Superior temporal gyrus (tissue), 1 donor: ENCODE measurements around the gene ARHGAP5.
A peak's percentile ranks its signal among the peaks of the same experiment; 100 is the strongest.

Experiments used
- DNase-seq: peaks from one replicate; pipeline ENCODE4 v3.0.0-alpha.2; 2016; ENCODE audit errors: extremely low spot score

The ARHGAP5 gene

DNA sequence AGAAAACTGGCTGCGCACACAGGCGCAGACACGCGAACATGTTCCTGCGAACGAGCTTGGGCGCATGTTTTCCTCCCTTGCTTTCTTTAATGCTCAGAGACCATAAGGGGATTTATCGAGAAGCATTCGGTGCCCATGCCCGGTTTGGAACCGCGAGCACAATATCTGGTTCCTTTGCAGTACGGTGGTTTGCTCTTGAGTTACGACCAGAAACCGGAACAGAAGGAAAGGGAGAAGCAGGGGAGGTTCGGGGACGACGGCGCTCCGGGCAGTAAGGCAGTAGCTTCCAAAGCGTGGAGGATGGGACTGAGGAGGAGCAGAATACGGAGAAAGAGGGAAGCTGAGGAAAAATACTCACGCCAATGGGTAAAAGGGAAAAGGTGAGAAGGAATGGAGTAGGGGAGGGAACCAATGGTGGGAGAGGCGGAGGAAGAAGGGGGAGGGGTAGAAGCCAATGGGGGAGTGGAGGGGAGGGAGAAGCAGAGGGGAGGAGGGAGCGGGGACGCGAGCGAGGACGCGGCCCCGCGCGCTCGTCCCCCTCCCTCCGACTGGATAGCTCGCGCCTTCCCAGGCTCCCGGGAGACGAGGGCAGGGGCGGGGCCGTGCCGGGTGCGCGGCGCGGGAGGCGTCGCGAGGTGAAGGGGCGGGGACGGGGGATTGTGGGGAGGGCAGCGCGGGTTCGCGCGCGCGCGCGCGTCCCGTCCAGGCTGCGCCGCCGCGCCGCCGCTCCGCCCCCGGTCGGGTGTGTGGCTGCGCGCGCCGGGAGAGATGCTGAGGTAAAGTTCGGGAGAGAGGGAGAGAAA lies 625 bp upstream of the ARHGAP5 start:
- peak; percentile 87 for DNase-seq

DNA sequence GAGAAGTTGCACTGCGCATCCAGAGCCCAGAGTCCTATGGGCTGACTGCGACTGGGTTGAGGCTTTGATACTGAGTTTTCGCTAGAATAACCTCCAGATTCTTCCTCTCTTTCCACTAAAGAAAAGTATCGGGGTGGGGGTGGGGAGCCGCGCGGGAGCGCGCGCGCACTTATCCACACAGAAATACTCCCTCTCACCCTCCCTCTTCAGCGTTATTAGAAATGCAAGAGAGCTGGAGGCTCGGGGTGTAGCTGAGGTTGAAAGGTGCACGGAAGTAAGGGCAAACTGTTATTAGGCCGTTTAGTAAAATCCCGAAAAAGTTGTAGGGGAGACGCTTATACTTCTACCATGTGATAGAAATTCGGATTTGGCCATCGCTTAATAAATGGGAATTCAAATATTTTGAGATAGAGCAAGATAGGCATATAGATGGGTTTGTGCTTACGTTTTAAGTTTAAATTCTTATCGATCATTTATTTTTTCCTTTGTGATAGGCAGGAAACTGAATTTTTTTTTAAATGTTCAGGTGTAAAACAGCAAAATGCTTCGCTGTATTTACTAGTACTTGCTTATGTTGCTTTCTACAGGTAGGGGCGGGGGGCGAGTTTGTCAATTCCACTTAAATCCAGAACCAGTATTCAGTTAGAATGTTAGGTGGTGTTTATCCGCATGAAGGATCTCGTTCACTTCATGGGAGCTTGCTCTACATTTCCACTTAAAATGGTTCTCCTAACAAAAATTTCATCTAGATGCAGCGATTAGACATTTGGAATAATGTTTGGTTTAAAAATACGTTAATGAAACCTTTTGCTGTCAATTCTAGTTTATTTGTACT lies 1.1 kb downstream of the ARHGAP5 start:
- peak; percentile 74 for DNase-seq

DNA sequence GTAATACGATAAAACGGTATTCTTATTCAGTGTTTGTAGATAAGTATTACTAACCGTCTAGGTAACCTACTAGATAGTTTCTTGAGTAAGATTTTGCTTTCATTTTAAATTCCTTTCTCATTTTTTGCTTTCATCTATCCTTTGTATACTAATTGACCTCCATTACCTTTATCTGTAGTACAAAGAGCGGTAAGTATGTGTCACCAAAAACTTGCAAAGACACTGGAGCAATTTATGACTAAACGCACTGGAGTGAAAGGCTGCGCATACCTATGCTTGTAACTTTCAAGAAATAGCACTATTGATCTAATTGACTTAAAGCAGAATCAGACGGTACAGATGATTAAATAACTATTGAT lies 1.7 kb downstream of the ARHGAP5 start:
- DNase-seq, result peak; percentile 47

DNA sequence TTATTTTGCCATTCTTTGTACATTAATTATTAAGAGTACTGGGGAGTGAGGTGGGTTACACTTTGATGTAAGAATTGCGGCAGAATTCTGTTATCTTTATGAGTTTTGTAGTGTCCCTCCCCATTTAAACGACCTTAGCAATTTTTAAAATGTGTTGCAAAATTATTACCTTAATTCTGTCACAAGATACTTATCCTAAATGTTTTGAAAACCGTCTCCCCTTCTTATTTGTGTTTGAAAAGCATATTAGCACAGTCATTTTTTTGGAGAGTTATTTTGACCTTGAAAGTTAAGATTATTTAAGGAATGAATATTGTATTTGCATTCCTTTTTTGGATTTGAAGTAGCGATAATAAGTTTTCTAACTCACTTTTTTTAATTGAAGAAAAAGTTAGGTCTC lies 2.2 kb downstream of the ARHGAP5 start:
- DNase-seq, result no peak

DNA sequence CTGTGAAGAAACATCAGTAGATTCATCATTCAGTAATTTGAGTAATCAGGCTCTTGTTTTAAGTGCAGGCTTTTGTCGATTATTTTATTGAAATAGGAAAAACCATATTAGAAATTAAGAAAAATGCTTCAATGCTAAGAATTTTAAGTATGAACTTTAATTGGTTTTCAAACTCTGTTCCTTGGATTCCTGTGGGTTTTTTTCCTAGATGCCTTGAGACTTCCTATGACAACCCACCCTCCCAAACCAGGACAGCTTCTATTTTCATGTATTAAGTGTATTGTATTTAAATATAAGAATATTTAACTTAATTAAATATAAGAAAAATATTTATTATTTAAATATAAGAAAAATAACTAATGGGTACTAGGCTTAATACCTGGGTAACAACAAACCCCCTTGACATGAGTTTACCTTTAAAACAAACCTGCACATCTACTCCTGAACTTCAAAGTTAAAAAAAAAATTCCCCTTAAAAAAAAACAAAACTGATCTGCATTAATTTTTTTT lies 3.0 kb downstream of the ARHGAP5 start:
- no peak for DNase-seq

DNA sequence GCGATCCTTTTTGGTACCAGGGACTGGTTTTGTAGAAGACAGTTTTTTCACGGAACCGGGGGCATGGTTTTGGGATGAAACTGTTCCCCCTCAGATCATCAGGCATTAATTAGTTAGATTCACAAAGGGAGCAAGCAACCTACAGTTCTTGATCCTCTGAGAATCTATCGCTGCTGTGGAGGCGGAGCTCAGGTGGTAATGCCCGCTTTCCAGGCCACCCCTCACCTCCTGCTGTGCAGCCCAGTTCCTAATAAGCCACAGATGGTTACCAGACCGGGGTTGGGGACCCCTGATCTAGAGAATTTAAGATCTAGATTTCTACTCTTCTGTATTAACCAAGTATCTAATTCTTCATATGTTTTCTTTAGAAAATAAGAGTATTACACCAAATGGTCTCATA lies 4.8 kb downstream of the ARHGAP5 start:
- no peak for DNase-seq

DNA sequence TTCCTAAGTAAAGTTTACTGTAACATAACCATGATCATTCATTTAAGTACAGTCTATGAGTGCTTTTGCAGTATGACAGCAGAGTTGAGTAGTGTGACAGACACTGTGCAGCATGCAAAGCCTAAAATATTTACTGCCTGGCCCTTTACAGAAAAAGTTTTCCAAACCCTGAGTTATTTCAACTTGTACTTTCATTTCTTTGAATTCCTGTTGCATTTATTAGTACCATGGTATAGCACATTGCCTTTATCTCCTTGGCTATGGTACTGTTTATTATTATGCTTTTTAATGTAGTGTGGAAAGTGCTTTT lies 6.2 kb downstream of the ARHGAP5 start:
- no peak for DNase-seq

DNA sequence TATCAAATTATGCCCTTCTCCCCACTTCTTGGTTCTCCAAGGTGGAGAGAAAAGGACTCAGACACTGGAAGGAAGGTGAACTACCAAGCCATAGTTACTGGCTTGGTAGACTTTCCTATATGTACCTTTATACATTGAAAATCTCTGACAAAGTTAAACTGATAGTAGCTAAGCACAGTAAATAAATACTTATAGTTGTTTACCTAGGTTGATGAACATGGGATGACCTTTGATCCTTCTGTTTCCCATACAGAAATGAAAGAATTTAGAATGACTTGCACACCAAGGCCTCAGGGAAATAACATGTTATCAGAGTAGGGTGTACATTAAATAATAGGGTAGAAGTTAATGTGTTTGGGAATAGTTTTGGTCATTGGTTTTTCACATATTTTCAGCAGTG lies 6.7 kb downstream of the ARHGAP5 start:
- DNase-seq, result no peak

DNA sequence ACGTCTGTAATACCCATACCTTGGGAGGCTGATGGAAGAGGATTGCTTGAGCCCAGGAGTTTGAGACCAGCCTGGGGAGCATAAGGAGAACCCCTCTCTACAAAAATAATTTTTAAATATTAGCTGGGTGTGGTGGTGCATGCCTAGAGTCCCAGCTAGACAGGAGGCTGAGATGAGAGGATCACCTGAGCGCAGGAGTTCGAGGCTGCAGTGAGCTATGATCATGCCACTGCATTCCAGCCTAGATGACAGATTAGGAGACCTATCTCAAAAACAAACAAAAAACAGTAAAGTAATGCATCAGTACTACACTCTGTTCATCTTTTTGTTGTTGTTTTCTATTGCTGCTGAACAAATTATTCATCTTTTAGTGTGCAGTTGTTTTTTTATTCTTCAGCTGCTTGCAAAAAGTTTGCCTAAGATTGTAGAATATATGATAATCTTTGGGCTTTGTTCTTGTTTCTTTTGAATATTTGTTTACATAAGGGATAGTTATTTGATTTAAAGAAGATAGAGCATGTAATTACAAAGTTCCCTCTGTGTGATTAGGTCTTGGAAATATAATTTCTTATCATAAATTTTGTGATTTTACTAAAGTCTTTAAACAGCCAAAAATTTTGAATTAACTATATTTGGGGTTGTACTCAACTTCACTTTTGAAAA lies 8.2 kb downstream of the ARHGAP5 start:
- DNase-seq, result no peak

DNA sequence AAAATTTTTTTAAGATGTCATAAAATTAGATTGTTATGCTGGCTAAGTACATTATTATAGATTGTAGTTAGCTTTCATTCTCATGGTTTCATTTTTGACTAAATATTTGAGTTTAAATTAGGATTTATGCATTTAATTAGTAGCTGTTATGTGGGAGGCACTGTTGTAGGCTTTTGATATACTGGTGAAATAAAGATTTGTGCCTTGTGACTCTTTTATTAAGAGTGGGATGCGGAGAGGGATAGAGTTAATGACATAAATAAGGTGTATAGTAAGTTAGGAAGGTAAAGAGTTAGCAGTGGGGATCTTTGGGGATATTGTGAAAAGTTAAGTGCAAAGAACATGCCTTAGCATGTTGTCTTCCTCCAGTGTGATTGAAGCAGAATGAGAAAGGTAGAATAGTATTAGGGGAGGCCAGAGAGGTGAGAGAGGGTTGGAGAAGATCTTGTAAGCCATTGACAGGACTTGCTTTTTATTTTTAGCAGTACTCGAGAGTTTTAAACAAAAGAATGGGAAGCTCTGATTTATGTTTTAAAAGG lies 8.8 kb downstream of the ARHGAP5 start:
- DNase-seq, result no peak

DNA sequence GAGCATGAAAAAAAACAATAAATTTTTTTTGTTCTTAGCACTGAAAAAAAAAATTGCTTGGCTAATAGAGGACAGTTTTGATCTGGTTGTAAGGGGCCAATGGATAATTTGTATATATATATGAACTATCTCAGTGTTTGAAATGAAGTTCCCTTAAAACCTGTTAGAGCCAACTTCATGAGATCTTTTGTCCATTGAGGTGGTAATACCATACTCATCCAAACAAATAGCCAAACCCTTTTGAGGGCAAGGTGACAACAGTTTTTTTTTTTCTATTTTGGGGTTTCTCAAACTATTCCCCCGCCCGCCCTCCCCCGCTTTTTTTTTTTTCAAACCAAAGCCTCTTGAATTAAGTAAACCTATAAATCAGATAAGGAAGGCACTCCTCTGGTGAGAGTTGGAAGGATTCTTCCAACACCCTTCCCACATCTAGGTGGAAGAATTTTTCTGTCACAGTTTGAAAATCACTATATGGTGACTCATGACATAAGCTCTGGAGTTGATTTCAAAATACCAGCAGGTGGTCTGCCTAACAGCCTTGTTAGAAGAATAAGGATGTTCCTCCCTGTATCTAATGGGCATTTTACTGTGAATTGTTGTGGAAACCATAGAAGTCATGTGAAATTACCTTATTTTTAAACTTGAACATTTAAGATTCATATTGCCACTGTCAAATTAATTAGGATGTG lies 10.2 kb downstream of the ARHGAP5 start:
- no peak for DNase-seq

DNA sequence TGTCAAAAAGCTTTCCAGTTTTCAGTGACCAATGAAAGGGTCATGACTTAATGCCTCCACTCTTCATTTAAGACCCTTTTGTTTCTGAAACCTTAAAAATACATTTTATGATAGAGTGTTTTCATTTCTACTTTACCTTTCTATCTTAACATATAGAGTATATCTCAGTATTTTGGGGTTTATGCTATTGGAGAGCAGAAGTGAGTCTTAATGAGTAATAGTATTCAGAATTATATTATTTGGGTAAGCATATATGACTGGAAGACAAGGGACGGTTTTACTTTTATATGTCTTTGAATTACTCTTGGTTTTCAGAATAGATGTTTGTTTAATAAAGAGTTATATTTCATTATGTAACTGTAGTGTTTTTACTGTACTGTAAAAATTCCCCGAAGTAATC lies 10.8 kb downstream of the ARHGAP5 start:
- no peak for DNase-seq

DNA sequence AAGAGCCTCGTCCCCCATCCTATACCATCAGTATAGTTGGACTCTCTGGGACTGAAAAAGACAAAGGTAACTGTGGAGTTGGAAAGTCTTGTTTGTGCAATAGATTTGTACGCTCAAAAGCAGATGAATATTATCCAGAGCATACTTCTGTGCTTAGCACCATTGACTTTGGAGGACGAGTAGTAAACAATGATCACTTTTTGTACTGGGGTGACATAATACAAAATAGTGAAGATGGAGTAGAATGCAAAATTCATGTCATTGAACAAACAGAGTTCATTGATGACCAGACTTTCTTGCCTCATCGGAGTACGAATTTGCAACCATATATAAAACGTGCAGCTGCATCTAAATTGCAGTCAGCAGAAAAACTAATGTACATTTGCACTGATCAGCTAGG lies 13.6 kb downstream of the ARHGAP5 start:
- DNase-seq, result peak; percentile 79

DNA sequence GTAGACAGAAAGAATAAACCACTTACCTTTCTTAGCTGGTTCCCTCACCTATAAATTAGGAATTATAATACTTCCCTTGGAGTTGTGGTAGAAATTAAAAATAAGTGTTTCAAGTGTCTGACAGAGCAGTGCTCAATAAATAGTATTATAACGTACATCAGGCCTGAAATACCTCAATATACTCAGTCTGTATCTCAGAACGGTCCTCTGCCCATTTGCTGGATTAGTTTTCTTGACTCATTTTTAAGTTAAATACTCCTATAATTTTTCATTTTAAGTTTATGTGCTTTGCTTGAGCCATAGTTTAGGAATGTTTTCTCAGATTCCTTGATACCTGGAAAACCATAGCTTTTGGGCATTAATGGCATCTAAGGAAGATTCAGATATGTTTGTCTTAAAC lies 22.4 kb downstream of the ARHGAP5 start:
- DNase-seq, result no peak

DNA sequence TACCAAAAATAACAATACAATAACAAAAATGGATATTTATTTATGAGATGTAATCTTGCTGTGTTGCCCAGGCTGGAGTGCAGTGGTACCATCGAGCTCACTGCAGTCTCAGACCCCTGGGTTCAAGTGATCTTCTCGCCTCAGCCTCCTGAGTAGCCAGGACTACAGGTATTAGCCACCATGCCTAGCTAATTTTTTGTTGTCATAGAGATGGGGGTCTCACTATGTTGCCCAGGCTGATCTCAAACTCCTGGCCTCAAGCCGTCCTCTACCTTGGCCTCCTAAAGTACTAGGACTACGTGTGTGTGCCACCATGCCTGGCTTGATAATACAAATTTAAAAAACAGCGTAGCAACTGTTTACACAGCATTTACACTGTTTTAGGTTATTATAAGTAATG lies 23.1 kb downstream of the ARHGAP5 start:
- DNase-seq, result no peak

DNA sequence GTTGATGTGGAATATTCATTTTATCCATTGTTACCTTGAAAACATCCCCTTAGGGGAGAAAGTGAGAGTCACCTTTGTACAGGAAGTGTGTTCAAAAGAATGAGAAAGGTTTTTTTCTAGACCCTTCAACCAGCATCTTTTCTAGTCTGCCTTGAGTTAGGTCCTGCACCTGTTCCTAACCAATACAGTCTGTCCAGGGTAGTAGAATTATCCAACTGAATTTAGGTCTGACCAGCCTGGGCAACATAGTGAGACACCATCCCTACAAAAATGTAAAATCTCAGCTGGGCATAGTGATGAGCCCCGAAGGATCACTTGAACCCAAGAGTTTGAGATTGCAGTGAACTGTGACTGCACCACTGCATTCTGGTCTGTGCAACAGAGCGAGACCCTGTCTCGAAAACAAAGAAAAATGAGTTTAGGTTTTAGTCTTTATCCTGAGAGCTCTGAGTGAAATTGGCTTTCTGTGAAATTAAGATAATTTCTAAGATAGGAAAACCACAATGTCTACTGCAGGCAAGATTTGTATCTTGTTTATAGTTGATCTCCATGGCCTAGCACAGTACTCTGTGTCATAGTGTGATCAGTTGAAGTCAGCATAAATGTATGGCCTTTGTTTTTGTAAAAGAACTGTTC lies 25.2 kb downstream of the ARHGAP5 start:
- no peak for DNase-seq

DNA sequence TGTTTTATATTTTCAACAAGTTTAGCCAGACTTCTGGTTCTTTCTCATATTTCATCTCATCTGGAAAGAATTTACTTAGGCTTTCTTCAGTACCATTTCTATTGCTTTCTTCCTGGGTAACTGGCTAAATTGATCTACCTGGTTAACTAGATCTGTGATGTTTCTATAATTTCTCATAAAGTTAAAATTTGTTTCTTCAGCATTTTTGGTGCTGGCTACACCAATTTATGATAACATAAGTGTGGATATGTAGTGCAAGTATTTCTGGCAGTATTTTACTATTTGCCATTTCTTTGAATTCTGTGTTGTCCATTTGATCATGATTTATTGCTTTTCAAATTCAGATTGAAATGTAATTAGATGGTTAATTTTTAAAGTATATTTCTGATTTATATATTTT lies 25.9 kb downstream of the ARHGAP5 start:
- DNase-seq, result no peak

DNA sequence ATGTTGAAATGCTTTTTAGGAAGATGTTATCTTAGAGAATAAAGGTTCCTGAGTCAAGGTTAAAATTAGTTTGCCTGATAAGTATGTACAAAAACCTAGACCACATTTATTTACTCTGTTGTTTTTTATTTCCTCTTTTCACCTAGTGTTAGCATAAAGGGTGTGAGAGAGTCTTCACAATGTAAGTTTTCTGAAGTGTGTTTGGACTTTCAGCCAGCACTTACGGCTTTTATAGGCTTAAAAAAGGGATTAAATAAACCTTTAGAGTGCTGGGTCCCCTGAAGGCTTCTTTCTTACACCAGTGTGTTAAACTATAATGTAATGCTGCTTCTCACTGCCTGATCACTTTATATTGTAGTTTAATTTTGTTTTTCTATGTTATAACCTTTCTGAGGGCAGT lies 27.2 kb downstream of the ARHGAP5 start:
- no peak for DNase-seq

DNA sequence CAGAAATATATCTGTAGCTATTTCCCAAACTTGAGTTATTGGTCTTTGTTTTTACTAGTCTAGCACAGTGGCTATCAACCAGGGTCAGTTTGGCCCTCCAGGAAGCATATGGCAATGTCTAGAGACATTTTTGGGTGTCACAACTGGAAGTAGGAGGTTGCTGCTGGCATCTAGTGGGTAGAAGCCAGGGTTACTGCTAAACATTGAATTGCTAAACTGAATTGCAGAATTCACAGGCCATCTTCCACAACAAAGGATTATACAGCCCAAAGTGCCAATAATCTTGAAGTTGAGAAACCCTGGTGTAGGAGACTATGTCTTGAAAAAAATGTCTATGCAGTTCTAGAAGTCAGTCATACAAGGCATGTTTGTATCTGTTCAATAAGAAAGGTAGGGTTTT lies 27.7 kb downstream of the ARHGAP5 start:
- DNase-seq, result no peak

DNA sequence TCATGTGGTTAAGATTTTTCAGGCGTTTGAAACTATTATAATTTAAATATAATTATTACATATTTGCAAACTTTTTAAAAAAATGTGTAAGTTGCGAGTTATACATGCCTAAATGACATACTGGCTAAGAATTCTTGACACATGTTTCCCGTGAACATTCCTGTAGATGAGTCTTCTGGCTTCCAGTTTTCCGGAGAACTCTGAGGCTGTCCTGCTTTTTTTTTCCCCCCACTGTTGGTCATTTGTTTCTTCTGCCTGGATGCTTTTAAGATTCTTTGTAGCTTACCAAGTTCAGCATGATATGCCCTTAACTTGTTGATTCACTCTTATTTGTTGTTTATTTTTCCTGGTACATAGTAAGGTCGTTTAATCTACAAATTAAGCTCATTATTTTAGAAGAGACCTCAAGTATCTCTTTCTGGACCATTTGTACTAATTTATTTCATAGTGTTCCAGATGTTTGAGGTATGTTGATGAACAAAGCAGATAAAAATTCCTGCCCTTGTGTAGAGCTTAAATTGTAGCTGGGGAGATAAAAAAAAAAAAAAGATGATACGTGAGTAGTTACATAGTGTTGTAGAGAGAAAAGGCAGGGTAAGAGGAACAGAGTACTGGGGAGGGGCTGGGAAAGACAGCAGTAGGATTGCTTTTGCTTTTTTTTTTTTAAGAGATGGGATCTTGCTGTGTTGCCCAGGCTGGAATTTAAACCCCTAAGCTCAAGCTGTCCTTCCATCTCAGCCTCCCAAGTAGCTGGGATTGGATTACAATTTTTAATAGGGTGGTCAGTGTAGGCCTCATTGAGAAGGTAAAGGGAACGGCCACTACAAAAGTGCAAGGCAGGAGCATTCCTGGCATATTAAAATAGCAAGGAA lies 32.8 kb downstream of the ARHGAP5 start:
- DNase-seq, result no peak
